ENCODE results near the gene TGM1. TPM values are rescaled to one million over a fixed set of nuclear protein-coding genes. Genes with fewer than 3 reads are reported as not detected.

The TGM1 gene
- total RNA-seq, result 2.7 TPM
- long read RNA-seq, result 0 reads

DNA sequence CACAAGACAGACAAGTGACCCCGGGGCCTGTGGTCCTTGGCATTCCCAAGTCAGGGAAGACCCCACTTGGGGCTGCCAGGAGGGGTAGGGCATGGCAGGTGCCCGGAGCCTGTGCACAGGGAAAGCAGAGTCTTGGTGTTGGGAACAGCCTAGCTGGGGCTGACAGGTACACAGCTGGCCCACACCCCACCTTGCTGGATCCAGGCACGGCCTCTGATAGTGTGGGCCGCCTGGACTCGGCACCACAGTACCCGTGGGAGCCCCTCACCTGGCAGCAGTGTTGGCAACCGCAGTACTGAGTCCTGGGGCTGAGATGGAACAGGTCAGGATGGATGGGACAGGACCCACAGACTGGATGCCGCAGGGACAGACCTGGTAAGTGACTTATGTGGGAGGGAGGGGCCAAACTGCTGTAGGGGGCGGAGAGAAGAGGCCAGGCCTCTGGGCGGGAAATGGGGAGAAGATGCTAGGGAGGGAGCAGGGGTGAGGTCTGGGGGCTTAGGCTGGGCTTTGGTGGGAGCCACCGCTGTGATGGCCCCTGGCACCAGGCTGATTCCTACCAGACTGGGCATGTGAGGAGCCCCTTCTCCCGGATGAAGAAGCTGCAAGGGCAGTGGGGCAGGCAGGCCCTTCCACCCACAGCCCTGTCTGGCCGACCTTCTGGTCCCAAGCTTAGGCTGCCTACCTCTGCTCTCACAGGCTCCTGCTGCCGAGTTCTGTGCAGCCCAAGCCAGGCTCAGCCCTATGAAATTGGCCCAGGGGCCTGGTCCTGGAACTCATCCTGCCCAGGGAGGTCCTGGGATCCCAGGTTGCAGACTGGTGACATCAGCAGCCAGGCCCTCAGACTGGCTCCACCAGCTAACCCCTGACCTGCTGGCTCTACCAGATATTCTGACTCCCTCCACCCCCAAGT, at the start of gene TGM1:
Gene TGM1 (minus strand): TSS at position 357 of the 913 bp plus-strand sequence. CDS start 825 bp downstream, outside the sequence.
- intact Hi-C loops (cut with micrococcal nuclease), result no loop called here
- ATAC-seq, result no peak

DNA sequence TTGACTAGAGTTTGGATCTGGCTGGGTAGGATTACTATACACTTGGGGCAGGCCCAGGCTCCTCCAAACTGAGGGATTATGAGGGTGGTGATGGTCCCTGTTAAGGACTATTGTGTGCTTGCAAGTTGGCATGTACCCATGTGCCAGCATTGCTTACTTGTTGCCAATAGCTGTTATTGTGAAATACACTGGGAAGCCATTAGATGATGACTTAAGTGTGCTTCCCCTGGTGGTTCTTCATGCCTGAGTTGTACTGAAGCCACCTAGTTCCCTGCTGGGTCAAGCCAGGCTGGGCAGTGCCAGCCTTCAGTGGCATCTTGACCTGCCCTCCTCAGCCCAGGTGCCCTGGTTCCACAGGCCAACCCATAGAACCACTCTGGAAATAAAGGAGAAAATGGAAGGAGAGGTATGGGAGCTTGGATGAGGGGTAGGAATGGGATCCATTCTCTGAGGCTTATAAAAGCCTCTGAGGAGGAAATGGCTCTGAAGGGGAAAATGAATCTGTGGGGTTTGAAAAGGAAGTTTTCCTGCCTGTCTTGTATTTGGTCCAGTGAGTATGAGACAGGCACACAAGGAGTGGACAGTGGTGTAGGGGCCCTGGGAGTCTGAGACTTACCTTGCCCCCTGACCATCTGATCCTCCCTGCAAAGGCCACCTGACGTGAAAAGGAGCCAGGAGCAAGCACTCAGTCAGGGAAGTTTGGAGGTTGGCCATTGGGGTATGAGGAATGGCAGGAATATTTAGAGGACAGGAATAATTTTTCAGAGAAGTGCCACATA, 49.0 kb upstream of the TGM1 start:
- no peak for ATAC-seq
- intact Hi-C loops (cut with micrococcal nuclease), result no loop called here

More for the DNA sequence above, at the start of gene TGM1:
- DNase-seq, result no peak

DNA sequence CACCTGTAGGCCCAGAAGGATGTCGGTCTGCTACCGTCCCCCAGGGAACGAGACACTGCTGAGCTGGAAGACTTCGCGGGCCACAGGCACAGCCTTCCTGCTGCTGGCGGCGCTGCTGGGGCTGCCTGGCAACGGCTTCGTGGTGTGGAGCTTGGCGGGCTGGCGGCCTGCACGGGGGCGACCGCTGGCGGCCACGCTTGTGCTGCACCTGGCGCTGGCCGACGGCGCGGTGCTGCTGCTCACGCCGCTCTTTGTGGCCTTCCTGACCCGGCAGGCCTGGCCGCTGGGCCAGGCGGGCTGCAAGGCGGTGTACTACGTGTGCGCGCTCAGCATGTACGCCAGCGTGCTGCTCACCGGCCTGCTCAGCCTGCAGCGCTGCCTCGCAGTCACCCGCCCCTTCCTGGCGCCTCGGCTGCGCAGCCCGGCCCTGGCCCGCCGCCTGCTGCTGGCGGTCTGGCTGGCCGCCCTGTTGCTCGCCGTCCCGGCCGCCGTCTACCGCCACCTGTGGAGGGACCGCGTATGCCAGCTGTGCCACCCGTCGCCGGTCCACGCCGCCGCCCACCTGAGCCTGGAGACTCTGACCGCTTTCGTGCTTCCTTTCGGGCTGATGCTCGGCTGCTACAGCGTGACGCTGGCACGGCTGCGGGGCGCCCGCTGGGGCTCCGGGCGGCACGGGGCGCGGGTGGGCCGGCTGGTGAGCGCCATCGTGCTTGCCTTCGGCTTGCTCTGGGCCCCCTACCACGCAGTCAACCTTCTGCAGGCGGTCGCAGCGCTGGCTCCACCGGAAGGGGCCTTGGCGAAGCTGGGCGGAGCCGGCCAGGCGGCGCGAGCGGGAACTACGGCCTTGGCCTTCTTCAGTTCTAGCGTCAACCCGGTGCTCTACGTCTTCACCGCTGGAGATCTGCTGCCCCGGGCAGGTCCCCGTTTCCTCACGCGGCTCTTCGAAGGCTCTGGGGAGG, 47.9 kb upstream of the TGM1 start, which contains the start of gene LTB4R:
Gene LTB4R (plus strand): TSS at position 857 of the 959 bp plus-strand sequence. CDS start 4,150 bp downstream, outside the sequence.
- ATAC-seq, result peak; percentile 87
- DNase-seq, result peak; percentile 87
- intact Hi-C loops (cut with micrococcal nuclease), result no loop called here

More for the DNA sequence above, 49.0 kb upstream of the TGM1 start:
- DNase-seq, result no peak

DNA sequence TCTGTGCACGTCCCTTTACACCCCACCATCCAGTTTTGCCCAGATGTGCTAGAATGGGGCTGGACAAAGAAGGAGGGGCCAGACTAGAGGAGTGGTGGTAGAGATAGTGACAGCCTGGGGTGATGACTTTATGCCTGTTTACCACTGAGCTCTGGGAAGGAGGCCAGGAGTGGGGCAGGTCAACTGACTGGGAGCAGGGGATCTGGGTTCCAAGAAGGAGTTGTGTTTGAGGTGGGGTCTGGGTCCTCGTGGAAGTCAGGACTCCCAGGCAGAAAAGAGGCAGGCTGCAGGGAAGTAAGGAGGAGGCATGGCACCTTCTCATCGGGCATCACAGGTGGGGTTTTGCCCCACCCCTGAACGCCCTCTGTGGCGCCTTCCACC, 47.3 kb upstream of the TGM1 start:
- DNase-seq (no peak), ATAC-seq (peak; percentile 0)
- intact Hi-C loops (cut with micrococcal nuclease), result no loop called here

DNA sequence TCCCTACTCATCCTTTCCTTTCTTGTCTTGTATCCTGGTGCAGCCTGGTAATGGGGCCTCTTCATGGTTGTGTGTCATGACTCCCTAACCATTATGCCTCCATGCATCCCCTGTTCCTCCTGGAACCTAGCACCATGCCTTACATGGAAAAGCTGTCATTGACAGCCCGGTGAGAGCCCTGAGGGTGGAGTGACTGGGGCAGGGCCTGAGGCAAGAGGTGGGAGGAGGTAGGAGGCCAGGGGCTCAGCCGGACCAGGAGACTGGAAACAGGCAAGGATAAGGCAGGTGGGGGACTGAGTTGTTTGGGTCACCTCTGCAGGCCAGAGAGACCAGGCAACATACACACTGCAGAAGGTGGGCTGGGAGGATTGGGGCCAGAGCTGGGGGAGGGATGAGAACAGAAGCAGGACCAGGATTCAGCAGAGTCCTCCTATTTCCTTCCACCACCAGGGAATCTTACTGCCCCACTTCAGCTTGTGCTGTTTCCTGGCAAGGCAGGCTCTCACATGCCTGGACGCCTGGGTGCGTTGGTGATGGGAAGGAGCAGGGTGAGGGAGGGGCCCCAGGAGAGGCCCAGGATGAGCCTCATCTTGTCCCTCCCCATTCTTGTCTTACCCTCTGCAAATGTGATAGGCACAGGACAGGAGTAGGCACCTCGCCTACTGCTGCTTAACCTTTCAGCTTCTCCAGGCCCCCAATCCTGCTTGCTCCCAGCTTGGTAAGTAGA, 46.7 kb upstream of the TGM1 start, which contains the start of gene LTB4R2:
Gene LTB4R2 (plus strand): TSS at position 603 of the 727 bp plus-strand sequence. CDS start 525 bp downstream, outside the sequence.
- no peak for ATAC-seq
- no peak for DNase-seq

DNA sequence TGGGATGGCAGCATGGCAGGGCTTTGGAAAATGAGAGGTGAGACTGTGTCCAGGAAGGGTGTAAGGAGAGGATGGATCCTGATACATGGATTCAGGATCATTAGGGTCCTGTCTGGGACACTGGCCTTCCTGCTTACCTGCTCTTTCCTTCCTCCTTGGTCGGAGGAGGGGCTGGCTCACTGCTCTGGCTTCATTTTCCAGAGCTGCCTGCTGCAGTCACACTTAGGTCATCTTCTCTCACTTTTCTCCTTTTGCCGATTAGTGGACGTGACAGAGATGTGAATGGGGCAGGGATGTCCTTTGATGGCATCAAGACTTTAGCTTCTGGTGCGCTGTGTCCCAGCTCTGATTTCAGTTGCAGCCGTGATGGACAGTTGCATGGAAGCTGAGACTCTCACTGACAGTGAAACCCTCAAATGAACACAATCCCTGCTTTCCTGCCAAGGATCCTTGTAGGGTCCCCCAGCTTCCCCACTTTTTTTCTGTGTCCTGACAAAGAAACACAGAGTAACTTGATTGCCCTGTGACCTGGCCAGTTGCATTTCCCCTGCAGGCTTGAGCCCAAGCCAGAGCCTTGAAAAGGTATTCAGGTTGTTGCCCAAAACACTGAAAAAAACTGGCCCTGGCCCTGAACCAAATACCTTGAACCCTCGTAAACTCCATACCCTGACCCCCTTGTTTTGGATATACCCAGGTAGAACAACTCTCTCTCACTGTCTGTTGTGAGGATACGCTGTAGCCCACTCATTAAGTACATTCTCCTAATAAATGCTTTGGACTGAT, 45.6 kb upstream of the TGM1 start:
- DNase-seq, result no peak
- ATAC-seq, result no peak
- intact Hi-C loops (cut with micrococcal nuclease), result no loop called here

More for the DNA sequence above, 46.7 kb upstream of the TGM1 start, which contains the start of gene LTB4R2:
- intact Hi-C loops (cut with micrococcal nuclease), result no loop called here

DNA sequence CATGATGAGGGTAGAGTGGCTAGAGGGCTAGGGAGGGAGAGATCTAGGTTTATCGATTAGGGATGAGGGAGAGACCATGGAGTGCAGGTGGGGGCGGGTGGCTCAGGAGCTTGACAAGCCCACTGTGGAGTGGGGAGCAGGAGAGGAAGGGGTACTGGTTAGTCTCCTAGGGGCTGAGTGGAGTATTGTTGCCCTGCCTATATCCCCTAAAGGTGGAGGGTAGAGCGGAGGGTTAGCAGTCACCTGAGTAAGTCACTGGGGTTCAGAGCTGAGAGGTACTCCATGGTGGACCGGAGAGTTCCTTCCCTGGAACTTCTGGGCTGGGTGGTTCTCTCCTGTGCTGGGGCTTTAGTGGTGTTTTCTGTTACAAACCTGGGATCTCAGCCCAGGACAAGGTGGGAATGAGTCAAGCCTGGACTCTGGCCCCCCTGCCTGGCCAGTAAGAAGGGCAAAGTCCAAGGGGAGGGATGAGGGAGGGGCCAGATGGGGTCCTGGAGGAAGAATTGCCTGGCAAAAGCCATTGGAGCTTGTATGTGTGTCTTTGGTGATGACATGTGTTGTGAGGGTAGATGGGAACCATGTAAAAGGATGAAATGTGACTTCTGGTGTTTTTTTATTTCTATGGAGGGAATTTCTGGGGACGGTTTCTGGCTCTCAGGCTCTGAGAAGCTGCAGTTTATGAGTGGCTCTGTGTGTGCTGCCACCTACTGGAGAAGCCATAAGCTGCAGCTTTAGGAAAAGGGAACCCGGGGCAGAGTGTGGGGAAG, 44.8 kb upstream of the TGM1 start, which contains the start of gene CIDEB:
Gene CIDEB (minus strand): TSS at position 403 of the 767 bp plus-strand sequence. CDS start 119 bp downstream, at position 284.
- ATAC-seq (peak; percentile 8), DNase-seq (peak; percentile 55)
- intact Hi-C loops (cut with micrococcal nuclease), result no loop called here

DNA sequence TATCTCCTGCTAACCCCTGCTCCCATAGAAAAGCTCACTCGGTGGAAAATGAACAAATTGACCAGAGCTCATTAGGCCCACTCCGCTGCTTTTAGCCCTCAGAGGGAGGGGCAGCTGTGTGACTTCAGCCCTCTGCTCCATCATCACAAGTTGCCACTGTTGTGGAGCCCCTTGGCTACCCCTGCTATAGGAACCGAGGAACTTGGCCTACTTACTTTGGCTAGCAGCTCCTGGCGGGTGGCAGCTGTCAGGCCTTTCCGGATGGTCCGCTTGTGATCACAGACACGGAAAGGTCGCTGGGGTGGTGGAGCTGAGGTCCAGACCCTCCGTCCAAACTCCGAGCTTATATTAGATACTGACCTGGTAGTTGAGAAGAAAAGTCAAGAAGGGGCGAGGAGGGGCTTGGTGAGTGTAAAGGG, 44.2 kb upstream of the TGM1 start:
- intact Hi-C loops (cut with micrococcal nuclease), result no loop called here
- DNase-seq, result no peak
- ATAC-seq, result no peak

DNA sequence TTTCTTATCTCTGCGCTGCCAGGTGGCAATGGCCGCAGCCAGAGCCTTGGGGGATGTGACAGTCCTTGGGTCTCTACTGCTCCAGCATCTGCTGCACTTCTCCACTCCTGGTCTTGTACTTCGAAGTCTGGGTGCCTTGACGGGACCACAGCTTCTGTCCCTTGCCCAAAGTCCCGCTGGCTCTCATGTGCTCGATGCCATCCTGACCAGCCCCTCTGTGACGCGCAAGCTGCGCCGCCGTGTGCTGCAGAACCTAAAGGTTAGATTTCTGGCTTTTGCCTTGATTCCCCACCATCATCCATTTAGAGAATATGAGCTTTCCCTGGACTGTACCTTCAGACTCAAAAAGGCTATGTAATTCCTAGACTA, 41.0 kb upstream of the TGM1 start:
- ATAC-seq, result no peak
- intact Hi-C loops (cut with micrococcal nuclease), result no loop called here

DNA sequence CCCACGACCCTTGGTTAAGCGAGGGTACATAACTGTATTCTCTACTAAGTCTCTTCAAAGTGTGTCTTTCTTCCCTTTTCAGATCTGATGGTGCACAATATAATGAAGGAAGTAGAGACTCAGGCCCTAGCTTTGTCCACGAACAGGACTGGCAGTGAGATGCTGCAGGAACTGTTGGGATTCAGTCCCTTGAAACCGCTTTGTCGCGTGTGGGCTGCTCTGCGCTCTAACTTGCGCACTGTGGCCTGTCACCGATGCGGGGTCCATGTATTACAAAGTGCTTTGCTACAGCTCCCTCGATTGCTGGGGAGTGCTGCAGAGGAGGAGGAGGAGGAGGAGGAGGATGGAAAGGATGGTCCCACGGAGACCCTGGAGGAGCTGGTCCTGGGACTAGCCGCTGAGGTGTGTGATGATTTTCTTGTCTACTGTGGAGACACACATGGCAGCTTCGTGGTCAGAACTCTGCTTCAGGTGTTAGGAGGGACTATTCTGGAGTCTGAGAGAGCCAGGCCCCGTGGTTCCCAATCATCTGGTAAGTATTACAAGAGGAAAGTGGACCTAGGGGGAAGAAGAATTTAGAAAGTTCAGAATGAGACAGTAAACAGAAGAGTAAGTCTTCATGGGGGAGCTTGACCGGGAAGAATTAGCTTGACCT, 37.5 kb upstream of the TGM1 start:
- intact Hi-C loops (cut with micrococcal nuclease), result no loop called here
- DNase-seq, result no peak
- ATAC-seq, result no peak

More for the DNA sequence above, 41.0 kb upstream of the TGM1 start:
- DNase-seq, result no peak

DNA sequence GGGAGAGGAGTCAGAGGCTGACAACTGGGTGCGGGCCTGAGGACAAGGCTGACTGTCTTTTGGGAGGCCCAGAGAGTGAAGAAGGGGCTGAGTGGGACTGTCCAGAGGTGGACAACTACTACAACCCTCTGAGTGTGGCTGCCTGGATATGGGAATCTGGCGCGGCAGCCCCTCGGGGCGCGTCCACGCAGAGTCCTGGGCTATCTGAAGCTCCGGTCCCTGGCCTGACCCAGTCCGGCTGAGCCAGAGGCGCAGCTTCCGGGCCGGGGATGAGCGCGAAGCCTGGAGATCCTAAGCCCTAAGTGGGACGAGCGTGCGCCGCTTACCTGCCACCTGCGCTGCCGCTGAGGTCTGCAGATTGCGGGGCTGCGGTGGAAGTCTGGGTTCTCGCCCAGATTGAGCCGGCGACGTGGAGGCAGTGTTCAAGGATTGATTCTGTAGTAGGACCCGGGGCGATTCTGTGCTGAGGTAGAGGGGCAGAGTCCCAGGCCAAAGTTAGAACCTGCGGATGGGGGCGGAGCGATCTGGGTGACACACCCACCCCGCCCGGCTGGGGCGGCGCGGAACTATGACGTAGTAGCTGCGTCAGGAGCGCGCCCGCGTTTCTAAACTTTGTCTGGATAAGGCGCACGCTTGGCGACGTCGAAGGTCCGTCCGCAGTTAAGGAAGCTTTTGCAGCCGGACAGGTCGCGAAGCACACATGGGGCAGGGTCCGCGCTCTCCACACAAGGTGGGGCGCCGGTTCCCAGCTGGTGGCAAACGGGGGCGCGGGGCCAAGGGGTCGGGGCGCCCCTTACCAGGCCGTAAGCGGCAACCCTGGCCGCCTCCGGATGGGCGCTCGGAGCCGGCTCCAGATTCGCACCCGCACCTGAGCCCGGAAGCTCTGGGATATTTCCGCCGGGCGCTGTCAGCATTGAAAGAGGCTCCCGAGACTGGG, 36.5 kb upstream of the TGM1 start, which contains the start of the genes DHRS1 and NOP9:
Gene DHRS1 (minus strand): TSS at position 526 of the 937 bp plus-strand sequence. CDS start 674 bp downstream, outside the sequence.
Gene NOP9 (plus strand): TSS at position 596 of the 937 bp plus-strand sequence. CDS start 105 bp downstream, at position 701.
- DNase-seq (peak; percentile 94), ATAC-seq (peak; percentile 92)

DNA sequence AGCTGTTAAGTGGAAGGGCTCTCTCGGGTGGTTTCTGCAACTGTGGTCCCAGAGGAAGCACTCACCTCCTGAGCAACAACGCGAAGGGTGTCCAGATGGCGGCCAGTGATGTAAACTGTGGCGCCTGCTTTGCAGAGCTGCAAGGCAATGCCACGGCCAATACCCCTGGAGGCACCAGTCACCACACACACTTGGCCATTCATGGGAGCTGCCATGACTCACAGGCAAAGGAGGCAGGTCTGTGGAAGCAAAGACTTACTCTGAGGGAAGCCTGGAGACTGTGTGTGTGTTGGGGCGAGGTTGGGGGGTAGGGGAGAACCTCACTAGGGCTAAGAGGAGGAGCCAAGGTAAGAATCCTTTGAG, 35.9 kb upstream of the TGM1 start:
- no peak for DNase-seq
- intact Hi-C loops (cut with micrococcal nuclease), result no loop called here
- peak; percentile 4 for ATAC-seq

More for the DNA sequence above, 36.5 kb upstream of the TGM1 start, which contains the start of the genes DHRS1 and NOP9:
- intact Hi-C loops (cut with micrococcal nuclease), result no loop called here

DNA sequence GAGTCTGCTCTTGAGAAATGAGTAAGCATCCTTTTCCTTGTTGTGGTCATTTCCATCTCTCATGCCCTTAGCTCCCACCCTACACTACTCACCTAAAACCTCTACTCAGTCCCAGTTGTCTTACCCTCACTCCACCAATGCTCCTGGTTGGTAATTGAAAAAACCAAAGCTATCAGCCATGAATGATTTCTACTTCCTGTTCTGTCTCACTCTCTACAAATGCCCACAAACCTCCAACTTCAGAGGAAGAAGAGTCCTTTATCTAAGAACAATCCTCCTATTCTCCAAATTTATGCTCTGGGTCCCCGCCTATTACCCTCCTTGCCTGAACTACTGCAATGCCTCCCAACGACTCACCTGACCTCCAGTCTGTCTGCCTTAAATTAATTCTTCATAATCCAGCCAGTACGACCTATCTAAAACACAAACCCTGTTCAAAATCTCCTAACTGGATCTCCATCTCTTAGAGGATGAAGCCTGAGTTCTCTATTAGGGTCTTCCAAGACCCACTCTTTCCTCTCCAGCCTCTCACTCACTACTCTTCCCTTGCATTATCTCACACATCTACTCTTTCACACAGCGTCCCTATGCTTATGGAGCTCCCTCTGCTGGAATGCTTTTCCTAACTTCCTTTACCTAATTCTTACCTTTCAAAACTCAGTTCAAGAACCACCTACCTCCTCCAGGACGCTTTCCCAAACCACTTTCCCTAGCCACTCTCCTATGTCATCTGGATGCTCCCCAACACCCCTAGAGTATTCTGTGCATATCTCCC, 34.4 kb upstream of the TGM1 start:
- ATAC-seq (no peak), DNase-seq (no peak)
- intact Hi-C loops (cut with micrococcal nuclease), result no loop called here

Data from left ventricle myocardium superior (tissue), 1 donor.